Measurements from ENCODE around the gene MYLK. TPM values are rescaled to one million over a fixed set of nuclear protein-coding genes. Genes with fewer than 3 reads are reported as not detected.
A peak's percentile ranks its signal among the peaks of the same experiment; 100 is the strongest.

MYLK gene
- total RNA-seq, 2 donors from 2014 or later: 30.5 to 85.1 TPM

DNA sequence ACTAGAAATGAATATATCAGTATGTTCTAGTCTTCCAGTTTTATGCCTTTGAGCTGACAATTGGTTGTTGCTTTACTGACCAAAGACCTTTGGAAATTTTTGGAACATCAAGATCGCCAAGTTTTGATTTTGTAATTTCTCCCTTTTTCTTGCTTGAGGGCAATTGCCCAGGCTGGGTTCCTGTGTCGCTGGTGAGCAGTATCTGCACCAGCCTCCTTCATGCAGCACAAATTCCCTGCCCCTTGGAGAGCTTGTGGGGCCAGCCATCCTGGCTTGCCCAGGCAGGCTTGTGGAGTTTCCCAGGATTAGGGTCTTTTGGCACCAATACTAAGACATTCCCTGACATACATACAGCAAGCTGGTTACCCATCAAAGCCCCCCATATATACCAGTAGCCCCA is 261.4 kb downstream of the MYLK start:
- H3K4me1 ChIP-seq: peaks cover 0 to 25% of the 10 kb centered on the region in 2 donors
- H3K4me3 ChIP-seq: no peak overlapping the region
- no peaks in the 10 kb centered on the region for H3K27me3 ChIP-seq
- no peak for TF ChIP-seq CTCF (IDR thresholded peaks at IDR 0.05)
- H3K27ac ChIP-seq: no peak overlapping the region
- H3K36me3 ChIP-seq: no peaks in the 10 kb centered on the region
- no peak for DNase-seq (ENCODE audit: low spot score)
- H3K9me3 ChIP-seq: no peaks in the 10 kb centered on the region

- Histone ChIP-seq H3K9me3 (no peaks in the 10 kb centered on the region), H3K36me3 (no peaks in the 10 kb centered on the region), H3K4me1 (peaks cover 0 to 30% of the 10 kb centered on the region in 2 donors), H3K4me3 (no peak overlapping the region), H3K27me3 (no peaks in the 10 kb centered on the region), H3K27ac (no peak overlapping the region)
- no peak for TF ChIP-seq CTCF (IDR thresholded peaks at IDR 0.05)
- DNase-seq (ENCODE audit: low spot score): no peak
Observed at GRCh38 chr3:123621850-123622189, 262.3 kb downstream of the MYLK start.

- Histone ChIP-seq H3K9me3 (no peaks in the 10 kb centered on the region), H3K27me3 (no peaks in the 10 kb centered on the region), H3K4me3 (no peak overlapping the region), H3K36me3 (no peaks in the 10 kb centered on the region), H3K4me1 (peaks cover 0 to 30% of the 10 kb centered on the region in 2 donors), H3K27ac (peak overlapping the region in 1 of 2 donors; percentile 63)
- DNase-seq (ENCODE audit: low spot score): no peak
- TF ChIP-seq CTCF (IDR thresholded peaks at IDR 0.05): no peak
Observed at GRCh38 chr3:123621186-123621849, 262.8 kb downstream of the MYLK start.

DNA sequence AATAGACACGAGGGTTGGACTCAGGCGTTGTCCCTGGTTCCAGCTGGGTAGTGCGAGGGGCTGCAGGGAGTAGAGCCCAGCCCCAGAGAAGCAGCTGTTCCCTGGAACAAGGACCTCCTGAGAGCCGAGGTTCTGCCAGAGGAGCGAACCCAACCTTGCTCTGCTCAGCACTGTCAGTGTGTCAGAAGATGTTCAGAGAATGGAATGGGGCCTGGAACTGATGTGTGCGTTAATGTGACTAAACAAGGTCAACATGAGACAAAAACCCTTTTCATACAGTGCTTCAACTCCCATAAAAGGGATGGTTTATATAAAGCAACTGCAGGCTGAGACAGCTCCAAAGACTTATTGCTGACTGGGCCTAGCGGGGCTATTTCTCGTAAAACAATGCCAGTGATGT is 263.8 kb downstream of the MYLK start:
- Histone ChIP-seq H3K27me3 (no peaks in the 10 kb centered on the region), H3K9me3 (no peaks in the 10 kb centered on the region), H3K27ac (peak overlapping the region; percentile 40 to 63), H3K4me3 (peak overlapping the region in 1 of 2 donors; percentile 14), H3K36me3 (no peaks in the 10 kb centered on the region), H3K4me1 (peaks cover 0 to 30% of the 10 kb centered on the region in 2 donors)
- DNase-seq (ENCODE audit: low spot score): no peak
- no peak for TF ChIP-seq CTCF (IDR thresholded peaks at IDR 0.05)

GRCh38 chr3:123618768-123619484 is 265.2 kb downstream of the MYLK start:
- no peak for TF ChIP-seq CTCF (IDR thresholded peaks at IDR 0.05)
- no peaks in the 10 kb centered on the region for H3K36me3 ChIP-seq
- H3K9me3 ChIP-seq: no peaks in the 10 kb centered on the region
- DNase-seq (ENCODE audit: low spot score): peak; percentile 70
- peak overlapping the region in 1 of 2 donors; percentile 63 for H3K27ac ChIP-seq
- H3K4me1 ChIP-seq: peaks cover 0 to 30% of the 10 kb centered on the region in 2 donors
- H3K4me3 ChIP-seq: peak overlapping the region; percentile 7 to 14
- no peaks in the 10 kb centered on the region for H3K27me3 ChIP-seq
